Duodenal mucosa (tissue), 2 donors: ENCODE measurements around the gene FN3KRP.

Experiments used
- H3K27ac ChIP-seq: one replicate; pipeline ENCODE4 v1.7.0; 2013; ENCODE audit warnings: low read depth, low read length
- H3K27me3 ChIP-seq, 2 donors: one replicate each; pipeline ENCODE4 v1.7.0; 2013; ENCODE audit warnings: low read length in 2 of 2, control low read depth in 1 of 2; ENCODE audit not compliant: insufficient read depth in 2 of 2, control insufficient read depth in 1 of 2
- H3K36me3 ChIP-seq, 2 donors: one replicate each; pipeline ENCODE4 v1.7.0; 2013; ENCODE audit warnings: low read length in 2 of 2, control low read depth in 1 of 2; ENCODE audit not compliant: insufficient read depth in 2 of 2, control insufficient read depth in 1 of 2
- H3K4me1 ChIP-seq, 2 donors: one replicate each; pipeline ENCODE4 v1.7.0; 2013; ENCODE audit warnings: low read length in 2 of 2, control low read depth in 1 of 2; ENCODE audit not compliant: insufficient read depth in 2 of 2, control insufficient read depth in 1 of 2
- H3K4me3 ChIP-seq, 2 donors: one replicate each; pipeline ENCODE4 v1.7.0; 2013; ENCODE audit warnings: low read length in 2 of 2, low read depth in 1 of 2
- H3K9ac ChIP-seq, 2 donors: one replicate each; pipeline ENCODE4 v1.7.0; 2013; ENCODE audit warnings: low read length in 2 of 2, low read depth in 1 of 2
- H3K9me3 ChIP-seq, 2 donors: one replicate each; pipeline ENCODE4 v1.7.0; 2013; ENCODE audit warnings: low read length in 2 of 2, control low read depth in 1 of 2; ENCODE audit not compliant: control insufficient read depth in 1 of 2

The FN3KRP gene

GRCh38 chr17:82677353-82677925 lies 39.1 kb upstream of the FN3KRP start:
- no peak overlapping the region for H3K27ac ChIP-seq
- peaks cover 8 to 9% of the 10 kb centered on the region in 2 donors for H3K9me3 ChIP-seq
- no peak overlapping the region for H3K4me3 ChIP-seq
- H3K4me1 ChIP-seq = peaks cover 0 to 5% of the 10 kb centered on the region in 2 donors
- no peaks in the 10 kb centered on the region for H3K36me3 ChIP-seq
- no peaks in the 10 kb centered on the region for H3K27me3 ChIP-seq
- H3K9ac ChIP-seq = no peak overlapping the region

GRCh38 chr17:82678265-82678891 lies 38.1 kb upstream of the FN3KRP start:
- Histone ChIP-seq H3K9me3 (peaks cover 8 to 9% of the 10 kb centered on the region in 2 donors), H3K27me3 (no peaks in the 10 kb centered on the region), H3K9ac (no peak overlapping the region), H3K36me3 (no peaks in the 10 kb centered on the region), H3K4me3 (no peak overlapping the region), H3K27ac (no peak overlapping the region), H3K4me1 (peaks cover 0 to 5% of the 10 kb centered on the region in 2 donors)

- Histone ChIP-seq H3K9me3 (peaks cover 8 to 9% of the 10 kb centered on the region in 2 donors), H3K27me3 (no peaks in the 10 kb centered on the region), H3K27ac (no peak overlapping the region), H3K36me3 (no peaks in the 10 kb centered on the region), H3K4me3 (no peak overlapping the region), H3K9ac (no peak overlapping the region), H3K4me1 (peaks cover 5% of the 10 kb centered on the region in 2 donors)
These were observed 36.7 kb upstream of the FN3KRP start for GRCh38 chr17:82679586-82680465.

DNA sequence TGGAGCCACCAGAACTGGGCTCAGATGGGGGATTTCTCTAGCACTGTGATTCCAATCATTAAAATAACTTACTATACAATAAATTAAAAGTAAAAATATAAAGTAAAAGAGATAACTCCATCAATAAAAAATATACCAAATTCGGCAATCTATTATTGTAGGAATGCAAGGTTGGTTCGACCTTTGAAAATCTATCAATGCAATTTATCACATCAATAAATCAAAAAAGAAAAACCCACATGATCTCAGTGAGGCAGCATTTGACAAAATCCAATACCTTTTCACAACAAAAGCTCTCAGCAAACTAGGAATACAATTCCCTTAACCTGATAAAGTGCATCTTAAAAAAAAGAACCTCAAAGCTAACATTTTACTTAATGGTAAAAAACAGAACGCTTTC lies 35.0 kb upstream of the FN3KRP start:
- Histone ChIP-seq H3K36me3 (no peaks in the 10 kb centered on the region), H3K4me3 (no peak overlapping the region), H3K9ac (no peak overlapping the region), H3K4me1 (peaks cover 8% of the 10 kb centered on the region in 2 donors), H3K9me3 (peaks cover 8 to 9% of the 10 kb centered on the region in 2 donors), H3K27ac (no peak overlapping the region), H3K27me3 (no peaks in the 10 kb centered on the region)

- peaks cover 13 to 19% of the 10 kb centered on the region in 2 donors for H3K4me1 ChIP-seq
- no peak overlapping the region for H3K4me3 ChIP-seq
- H3K9me3 ChIP-seq = peaks cover 8 to 9% of the 10 kb centered on the region in 2 donors
- H3K36me3 ChIP-seq = no peaks in the 10 kb centered on the region
- no peaks in the 10 kb centered on the region for H3K27me3 ChIP-seq
- H3K9ac ChIP-seq = no peak overlapping the region
- H3K27ac ChIP-seq = no peak overlapping the region
These were observed 33.0 kb upstream of the FN3KRP start for GRCh38 chr17:82683534-82683933.

DNA sequence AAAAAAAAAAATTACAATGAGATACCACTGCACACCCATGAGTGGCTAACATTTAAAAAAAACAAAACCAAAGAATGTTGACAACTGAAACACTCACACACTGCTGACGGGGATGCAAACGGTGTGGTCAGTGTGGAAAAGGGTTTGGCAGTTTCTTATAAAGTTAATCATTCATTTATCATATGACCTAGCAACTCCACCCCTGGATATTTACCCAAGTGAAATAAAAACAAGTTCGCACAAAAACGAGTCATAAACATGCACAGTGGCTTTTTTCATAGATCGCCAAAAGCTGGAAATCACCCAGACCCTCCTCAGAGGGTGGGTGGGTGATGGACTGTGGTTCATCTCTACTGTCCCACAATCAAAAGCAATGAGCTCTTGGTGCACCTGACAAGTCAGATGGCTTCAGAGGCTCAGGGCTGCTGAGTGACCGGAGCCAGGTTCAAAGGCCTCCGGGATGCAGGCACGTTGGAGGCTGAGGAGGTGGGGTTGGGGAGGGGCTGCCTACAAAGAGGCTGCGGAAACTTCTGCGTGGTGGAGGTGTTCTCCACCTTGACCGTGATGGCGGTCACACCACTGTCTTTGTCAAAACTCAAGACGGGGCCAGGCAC lies 32.2 kb upstream of the FN3KRP start:
- H3K27me3 ChIP-seq = no peaks in the 10 kb centered on the region

DNA sequence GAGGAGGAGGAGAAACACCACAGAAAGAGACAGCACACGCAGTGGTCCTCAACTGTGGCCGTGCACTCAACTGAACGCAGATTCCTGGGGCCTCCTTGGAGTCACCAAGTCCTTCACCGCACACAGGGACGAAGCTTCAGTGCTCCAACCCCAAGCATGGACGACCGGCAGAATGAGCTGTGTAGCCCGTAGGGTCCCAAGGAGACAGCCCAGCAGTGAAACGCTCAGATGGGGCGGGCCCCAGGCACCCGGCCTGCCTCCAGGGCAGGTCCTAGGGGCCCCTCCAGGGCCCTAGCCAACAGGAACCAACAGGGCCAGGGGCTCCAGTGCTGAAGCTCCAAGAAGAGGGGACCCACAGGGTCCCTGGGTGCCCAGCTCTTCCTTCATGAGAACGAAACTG lies 31.2 kb upstream of the FN3KRP start:
- Histone ChIP-seq H3K4me3 (no peak overlapping the region), H3K9me3 (peaks cover 8 to 9% of the 10 kb centered on the region in 2 donors), H3K4me1 (peaks cover 13 to 14% of the 10 kb centered on the region in 2 donors), H3K36me3 (peaks cover 0 to 3% of the 10 kb centered on the region in 2 donors), H3K27ac (peak overlapping the region; percentile 10), H3K9ac (no peak overlapping the region), H3K27me3 (no peaks in the 10 kb centered on the region)

More for the DNA sequence above, 32.2 kb upstream of the FN3KRP start:
- H3K4me3 ChIP-seq = peak overlapping the region; percentile 10 to 34
- H3K9me3 ChIP-seq = peaks cover 8 to 9% of the 10 kb centered on the region in 2 donors
- peak overlapping the region; percentile 86 for H3K27ac ChIP-seq
- H3K9ac ChIP-seq = peak overlapping the region; percentile 32 to 50
- peaks cover 13 to 19% of the 10 kb centered on the region in 2 donors for H3K4me1 ChIP-seq
- H3K36me3 ChIP-seq = no peaks in the 10 kb centered on the region

- peak overlapping the region; percentile 75 for H3K27ac ChIP-seq
- H3K36me3 ChIP-seq = peaks cover 0 to 9% of the 10 kb centered on the region in 2 donors
- H3K9me3 ChIP-seq = peaks cover 4 to 7% of the 10 kb centered on the region in 2 donors
- H3K27me3 ChIP-seq = no peaks in the 10 kb centered on the region
- no peak overlapping the region for H3K4me3 ChIP-seq
- peak overlapping the region in 1 of 2 donors; percentile 21 for H3K9ac ChIP-seq
- H3K4me1 ChIP-seq = peaks cover 13 to 14% of the 10 kb centered on the region in 2 donors
These were observed 29.9 kb upstream of the FN3KRP start for GRCh38 chr17:82686366-82687324.

DNA sequence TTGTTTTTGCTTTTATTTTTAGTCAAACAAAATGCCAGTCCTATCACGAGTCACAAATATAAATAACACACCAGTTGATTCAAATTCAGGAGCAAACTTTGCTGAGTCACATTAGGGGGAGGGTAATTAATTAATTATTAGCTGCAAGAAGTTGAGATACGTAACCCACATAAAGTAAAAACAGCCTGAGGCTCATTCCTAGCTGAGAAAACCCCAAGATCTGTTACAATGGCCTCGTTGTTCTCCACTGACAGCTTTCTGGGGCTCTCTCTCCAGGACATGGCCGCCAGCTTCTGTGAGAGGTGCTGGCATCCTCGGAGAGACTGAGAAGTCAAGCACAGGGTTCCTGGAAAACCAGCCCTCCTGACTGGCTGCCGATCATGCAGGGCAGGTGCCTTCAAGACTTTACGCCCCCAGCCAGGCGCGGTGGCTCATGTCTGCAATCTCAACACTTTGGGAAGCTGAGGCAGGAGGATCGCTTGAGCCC lies 29.1 kb upstream of the FN3KRP start:
- H3K9ac ChIP-seq = peak overlapping the region in 1 of 2 donors; percentile 43
- H3K27ac ChIP-seq = peak overlapping the region; percentile 67
- peaks cover 0 to 9% of the 10 kb centered on the region in 2 donors for H3K36me3 ChIP-seq
- H3K27me3 ChIP-seq = no peaks in the 10 kb centered on the region
- peaks cover 13 to 14% of the 10 kb centered on the region in 2 donors for H3K4me1 ChIP-seq
- H3K4me3 ChIP-seq = no peak overlapping the region
- no peaks in the 10 kb centered on the region for H3K9me3 ChIP-seq
